ENCODE results near the gene KLRC4.

KLRC4 gene

GRCh38 chr12:10363914-10364814 is 45.4 kb downstream of the KLRC4 start:
- no peak for TF ChIP-seq CTCF (conservative IDR thresholded peaks at IDR 0.05; ENCODE audit: control insufficient read depth, insufficient read depth, low read depth, low read length)
- DNase-seq (ENCODE audit: low read depth), result peak; percentile 45
- peak overlapping the region; percentile 77 for H3K4me3 ChIP-seq (ENCODE audit: control insufficient read depth, low read depth, low read length)

GRCh38 chr12:10363658-10363913 is 46.0 kb downstream of the KLRC4 start:
- TF ChIP-seq CTCF (conservative IDR thresholded peaks at IDR 0.05; ENCODE audit: control insufficient read depth, insufficient read depth, low read depth, low read length), result no peak
- DNase-seq (ENCODE audit: low read depth), result no peak
- H3K4me3 ChIP-seq (ENCODE audit: control insufficient read depth, low read depth, low read length), result no peak overlapping the region

- no peak for TF ChIP-seq CTCF (conservative IDR thresholded peaks at IDR 0.05; ENCODE audit: control insufficient read depth, insufficient read depth, low read depth, low read length)
- no peak for DNase-seq (ENCODE audit: low read depth)
- H3K4me3 ChIP-seq (ENCODE audit: control insufficient read depth, low read depth, low read length), result no peak overlapping the region
Measured at GRCh38 chr12:10362828-10363657, 46.5 kb downstream of the KLRC4 start.

DNA sequence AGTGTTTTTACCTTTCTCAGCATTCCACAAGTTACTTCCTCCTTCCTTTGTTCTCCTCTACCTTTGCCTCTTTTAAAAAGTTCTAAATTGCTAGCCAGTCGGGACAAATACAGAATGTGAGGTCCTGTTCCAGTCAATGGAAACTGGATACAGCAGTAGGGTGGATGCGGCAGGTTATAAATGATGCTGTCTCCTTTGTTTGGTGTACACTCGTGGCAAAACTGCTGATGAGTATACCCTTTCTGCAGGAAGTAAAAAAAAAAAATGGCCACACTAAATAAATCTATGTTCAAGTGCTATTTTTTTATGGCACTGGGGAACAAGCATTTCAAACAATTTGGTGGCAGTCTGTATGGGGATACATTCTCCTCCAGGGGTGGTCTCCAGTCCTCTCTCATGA is 47.2 kb downstream of the KLRC4 start:
- no peak overlapping the region for H3K4me3 ChIP-seq (ENCODE audit: control insufficient read depth, low read depth, low read length)
- no peak for DNase-seq (ENCODE audit: low read depth)
- no peak for TF ChIP-seq CTCF (conservative IDR thresholded peaks at IDR 0.05; ENCODE audit: control insufficient read depth, insufficient read depth, low read depth, low read length)

DNA sequence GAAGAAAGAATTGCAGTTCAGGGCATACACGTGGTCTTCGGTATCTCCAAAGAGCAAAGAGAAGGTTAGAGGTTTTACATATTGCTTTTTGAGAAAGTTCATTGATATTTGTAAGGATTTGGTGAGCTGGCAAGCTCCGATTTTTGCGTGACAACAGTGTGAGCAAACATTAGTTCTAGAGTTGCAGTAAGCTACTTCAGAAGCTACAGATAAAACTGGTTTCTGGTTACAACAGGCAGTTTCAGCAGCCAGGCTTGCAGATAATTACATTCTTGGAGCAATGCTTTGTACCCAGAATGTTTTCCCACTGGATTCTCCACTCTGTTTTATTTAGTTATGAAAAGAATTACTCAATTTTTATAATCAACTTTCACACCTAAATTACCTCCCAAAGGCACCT is 47.9 kb downstream of the KLRC4 start:
- DNase-seq (ENCODE audit: low read depth), result no peak
- no peak overlapping the region for H3K4me3 ChIP-seq (ENCODE audit: control insufficient read depth, low read depth, low read length)
- no peak for TF ChIP-seq CTCF (conservative IDR thresholded peaks at IDR 0.05; ENCODE audit: control insufficient read depth, insufficient read depth, low read depth, low read length)

DNA sequence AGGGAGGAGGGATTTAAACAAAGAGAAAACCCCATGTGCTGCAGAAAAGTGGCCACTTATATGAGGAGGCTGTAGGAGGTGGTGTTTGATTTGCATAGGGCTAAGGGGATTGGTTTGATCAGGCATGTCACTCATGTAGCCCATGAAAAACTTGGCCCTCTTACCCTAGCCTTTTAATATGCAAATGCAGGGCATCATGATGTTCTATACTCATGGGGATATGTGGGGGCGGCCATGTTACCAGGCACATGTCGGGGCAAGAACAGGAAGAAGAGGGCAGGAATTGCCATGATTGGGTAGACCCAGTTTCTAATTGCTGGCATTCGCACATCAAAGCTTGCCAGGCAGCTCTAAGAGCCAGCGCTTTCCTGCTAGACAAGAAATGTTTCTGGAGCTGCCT is 48.5 kb downstream of the KLRC4 start:
- DNase-seq (ENCODE audit: low read depth), result no peak
- no peak overlapping the region for H3K4me3 ChIP-seq (ENCODE audit: control insufficient read depth, low read depth, low read length)
- no peak for TF ChIP-seq CTCF (conservative IDR thresholded peaks at IDR 0.05; ENCODE audit: control insufficient read depth, insufficient read depth, low read depth, low read length)
